ENCODE measurements around the gene PITX1.

The PITX1 gene

DNA sequence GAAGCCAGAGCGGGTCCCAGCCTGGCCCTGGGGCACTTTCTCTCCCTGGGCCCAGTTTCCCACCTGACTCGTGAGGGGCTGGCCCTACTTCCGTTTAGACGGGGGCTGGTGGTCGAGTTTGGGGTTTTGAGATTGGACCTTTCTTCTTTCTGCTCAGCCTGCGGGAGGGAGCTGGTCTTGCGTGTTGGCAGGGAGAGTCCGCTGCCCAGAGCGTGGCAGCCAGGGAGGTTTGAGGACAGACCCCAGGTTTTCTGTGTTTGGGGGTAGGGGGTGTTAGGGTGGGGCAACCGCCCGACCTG lies 6.0 kb upstream of the PITX1 start:
- no peak for DNase-seq (ENCODE audit: low read depth)
- TF ChIP-seq, protein P1, sequence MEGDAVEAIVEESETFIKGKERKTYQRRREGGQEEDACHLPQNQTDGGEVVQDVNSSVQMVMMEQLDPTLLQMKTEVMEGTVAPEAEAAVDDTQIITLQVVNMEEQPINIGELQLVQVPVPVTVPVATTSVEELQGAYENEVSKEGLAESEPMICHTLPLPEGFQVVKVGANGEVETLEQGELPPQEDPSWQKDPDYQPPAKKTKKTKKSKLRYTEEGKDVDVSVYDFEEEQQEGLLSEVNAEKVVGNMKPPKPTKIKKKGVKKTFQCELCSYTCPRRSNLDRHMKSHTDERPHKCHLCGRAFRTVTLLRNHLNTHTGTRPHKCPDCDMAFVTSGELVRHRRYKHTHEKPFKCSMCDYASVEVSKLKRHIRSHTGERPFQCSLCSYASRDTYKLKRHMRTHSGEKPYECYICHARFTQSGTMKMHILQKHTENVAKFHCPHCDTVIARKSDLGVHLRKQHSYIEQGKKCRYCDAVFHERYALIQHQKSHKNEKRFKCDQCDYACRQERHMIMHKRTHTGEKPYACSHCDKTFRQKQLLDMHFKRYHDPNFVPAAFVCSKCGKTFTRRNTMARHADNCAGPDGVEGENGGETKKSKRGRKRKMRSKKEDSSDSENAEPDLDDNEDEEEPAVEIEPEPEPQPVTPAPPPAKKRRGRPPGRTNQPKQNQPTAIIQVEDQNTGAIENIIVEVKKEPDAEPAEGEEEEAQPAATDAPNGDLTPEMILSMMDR (IDR thresholded peaks at IDR 0.05; ENCODE audit: low read depth, low read length, missing control alignments) = no peak
- in situ Hi-C loops (cut with HindIII; ENCODE audit: low sequenced_read_pairs) = no loop called here
- no peak overlapping the region for H3K4me3 ChIP-seq (ENCODE audit: low read depth, low read length)

GRCh38 chr5:135039271-135040033 lies 5.4 kb upstream of the PITX1 start:
- TF ChIP-seq, protein P1 (IDR thresholded peaks at IDR 0.05; ENCODE audit: low read depth, low read length, missing control alignments) = no peak
- no peak for DNase-seq (ENCODE audit: low read depth)
- no peak overlapping the region for H3K4me3 ChIP-seq (ENCODE audit: low read depth, low read length)
- in situ Hi-C loops (cut with HindIII; ENCODE audit: low sequenced_read_pairs) = no loop called here

GRCh38 chr5:135038813-135039270 lies 4.8 kb upstream of the PITX1 start:
- no peak overlapping the region for H3K4me3 ChIP-seq (ENCODE audit: low read depth, low read length)
- in situ Hi-C loops (cut with HindIII; ENCODE audit: low sequenced_read_pairs) = no loop called here
- TF ChIP-seq, protein P1 (IDR thresholded peaks at IDR 0.05; ENCODE audit: low read depth, low read length, missing control alignments) = no peak
- no peak for DNase-seq (ENCODE audit: low read depth)

DNA sequence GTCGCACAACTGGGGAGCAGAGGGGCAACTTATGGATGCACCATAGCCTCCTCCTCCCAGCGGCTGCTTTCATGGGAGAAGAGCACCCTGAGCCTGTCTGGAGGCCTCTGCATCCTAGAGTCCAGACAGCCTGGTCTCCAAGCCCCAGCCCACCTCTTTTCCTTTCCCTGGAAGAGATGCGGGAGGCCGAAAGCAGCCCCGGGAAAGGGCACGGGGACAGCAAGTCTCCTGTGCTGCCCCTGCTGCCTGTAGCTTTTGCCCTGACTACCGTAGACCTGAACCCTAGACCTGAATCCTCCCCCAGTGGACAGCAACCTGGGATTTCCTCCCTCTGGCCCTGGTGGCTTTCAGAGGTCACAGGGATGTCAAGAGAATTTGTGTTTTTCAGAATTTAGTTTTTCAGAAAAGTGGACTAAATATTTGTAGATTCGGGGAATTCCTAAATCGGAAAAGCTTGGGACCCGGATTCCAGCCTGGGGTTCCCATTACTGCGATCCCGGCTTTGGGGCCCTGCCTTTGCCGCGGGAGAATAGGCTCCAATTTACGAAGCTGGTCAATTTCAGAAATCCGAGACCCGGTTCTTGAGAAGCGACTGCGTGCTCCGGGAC lies 4.3 kb upstream of the PITX1 start:
- in situ Hi-C loops (cut with HindIII; ENCODE audit: low sequenced_read_pairs) = no loop called here
- DNase-seq (ENCODE audit: low read depth) = no peak
- TF ChIP-seq, protein P1 (IDR thresholded peaks at IDR 0.05; ENCODE audit: low read depth, low read length, missing control alignments) = no peak
- no peak overlapping the region for H3K4me3 ChIP-seq (ENCODE audit: low read depth, low read length)

DNA sequence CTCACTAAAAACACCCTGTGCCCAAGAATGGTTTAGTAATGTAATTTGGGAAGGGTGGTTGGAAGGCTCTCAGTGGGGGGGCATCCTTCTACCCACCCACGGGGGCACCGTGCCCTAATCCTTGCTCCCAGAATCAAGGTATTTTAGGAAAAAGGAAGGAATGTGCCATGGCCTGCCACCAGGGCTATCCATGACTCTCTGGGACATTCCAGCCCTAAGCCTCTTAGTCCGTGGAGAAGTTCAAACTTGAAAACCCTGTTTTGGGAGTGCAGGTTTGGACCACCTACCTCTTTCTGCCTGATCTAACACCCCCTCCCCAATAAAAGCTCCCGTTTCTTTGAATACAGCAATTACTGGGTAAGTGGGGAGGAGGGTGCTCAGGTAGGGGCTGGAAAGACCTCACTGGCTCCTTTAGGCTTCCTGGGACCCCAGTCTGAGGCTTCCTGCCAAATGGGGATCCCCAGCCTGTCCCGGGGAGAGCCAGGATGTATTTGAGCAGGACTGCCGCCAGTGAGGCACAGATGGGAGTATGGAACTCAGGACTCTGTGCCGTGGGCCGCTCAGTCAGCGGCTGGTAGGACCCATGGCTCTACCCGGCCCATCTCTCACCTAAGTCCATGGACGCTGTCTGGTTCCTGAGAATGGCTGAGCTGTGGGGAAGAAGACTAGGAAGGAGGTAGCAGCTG lies 3.6 kb upstream of the PITX1 start:
- in situ Hi-C loops (cut with HindIII; ENCODE audit: low sequenced_read_pairs) = no loop called here
- DNase-seq (ENCODE audit: low read depth) = no peak
- H3K4me3 ChIP-seq (ENCODE audit: low read depth, low read length) = no peak overlapping the region
- TF ChIP-seq, protein P1 (IDR thresholded peaks at IDR 0.05; ENCODE audit: low read depth, low read length, missing control alignments) = no peak

- no peak overlapping the region for H3K4me3 ChIP-seq (ENCODE audit: low read depth, low read length)
- TF ChIP-seq, protein P1 (IDR thresholded peaks at IDR 0.05; ENCODE audit: low read depth, low read length, missing control alignments) = no peak
- no peak for DNase-seq (ENCODE audit: low read depth)
- in situ Hi-C loops (cut with HindIII; ENCODE audit: low sequenced_read_pairs) = no loop called here
Observed at GRCh38 chr5:135036405-135036804, 2.4 kb upstream of the PITX1 start.
